ENCODE measurements around the gene EPHB4.

DNA sequence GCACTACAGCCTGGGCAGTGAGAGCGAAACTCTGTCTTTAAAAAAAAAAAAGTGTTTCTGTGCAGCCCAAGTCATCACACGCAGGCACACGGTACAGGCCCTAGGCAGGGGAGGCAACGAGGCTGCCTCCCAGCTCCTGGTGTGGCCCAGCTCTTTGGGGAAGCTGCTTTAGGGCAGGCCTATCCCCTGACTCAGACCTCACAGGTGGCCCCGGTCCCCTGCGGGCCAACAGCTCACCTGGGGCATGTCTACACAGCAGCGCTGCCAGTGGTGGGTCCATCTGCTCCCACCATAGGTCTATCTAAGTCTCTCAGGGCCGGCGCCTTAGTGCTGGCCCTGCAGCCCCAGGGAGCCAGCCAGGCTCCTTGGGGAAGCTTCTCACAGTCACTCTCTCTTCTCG lies 62.5 kb downstream of the EPHB4 start:
- TF ChIP-seq, protein P1, sequence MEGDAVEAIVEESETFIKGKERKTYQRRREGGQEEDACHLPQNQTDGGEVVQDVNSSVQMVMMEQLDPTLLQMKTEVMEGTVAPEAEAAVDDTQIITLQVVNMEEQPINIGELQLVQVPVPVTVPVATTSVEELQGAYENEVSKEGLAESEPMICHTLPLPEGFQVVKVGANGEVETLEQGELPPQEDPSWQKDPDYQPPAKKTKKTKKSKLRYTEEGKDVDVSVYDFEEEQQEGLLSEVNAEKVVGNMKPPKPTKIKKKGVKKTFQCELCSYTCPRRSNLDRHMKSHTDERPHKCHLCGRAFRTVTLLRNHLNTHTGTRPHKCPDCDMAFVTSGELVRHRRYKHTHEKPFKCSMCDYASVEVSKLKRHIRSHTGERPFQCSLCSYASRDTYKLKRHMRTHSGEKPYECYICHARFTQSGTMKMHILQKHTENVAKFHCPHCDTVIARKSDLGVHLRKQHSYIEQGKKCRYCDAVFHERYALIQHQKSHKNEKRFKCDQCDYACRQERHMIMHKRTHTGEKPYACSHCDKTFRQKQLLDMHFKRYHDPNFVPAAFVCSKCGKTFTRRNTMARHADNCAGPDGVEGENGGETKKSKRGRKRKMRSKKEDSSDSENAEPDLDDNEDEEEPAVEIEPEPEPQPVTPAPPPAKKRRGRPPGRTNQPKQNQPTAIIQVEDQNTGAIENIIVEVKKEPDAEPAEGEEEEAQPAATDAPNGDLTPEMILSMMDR (IDR thresholded peaks at IDR 0.05) = no peak
- no peak for TF ChIP-seq POLR2A (IDR thresholded peaks at IDR 0.05)

Measured in adrenal gland (tissue), 5 donors.